ENCODE data around the gene AHCY. TPM values are rescaled to one million over a fixed set of nuclear protein-coding genes. Genes with fewer than 3 reads are reported as not detected.
"Not testable (repeated sequence)": the region's sequence is repeated elsewhere in the genome, so short reads cannot be mapped to it uniquely, and the experiment has no call there.

Gene AHCY
- total RNA-seq, 1 experiment from 2014 or later: 265 TPM

- ATAC-seq: no peak
Observed at GRCh38 chr20:34256629-34257124, 46.5 kb downstream of the AHCY start.

DNA sequence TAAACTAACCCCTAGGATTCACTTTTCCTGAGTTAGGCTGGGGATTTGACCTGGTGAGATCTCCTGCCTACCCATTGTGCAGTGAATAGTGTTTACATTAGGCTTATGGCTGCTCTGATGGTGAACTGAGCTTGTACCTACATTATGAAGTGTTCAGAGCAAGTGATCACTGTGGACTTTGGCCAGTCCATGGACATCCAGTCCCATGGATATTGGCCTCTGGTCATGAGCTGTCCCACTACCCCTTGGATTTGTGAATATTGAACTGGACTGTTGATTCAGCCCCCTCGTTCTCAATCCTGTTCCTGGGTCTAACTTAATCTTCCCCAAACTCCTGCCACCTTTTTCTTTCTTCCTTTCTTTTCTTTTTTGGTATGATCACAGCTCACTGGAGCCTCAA is 48.2 kb downstream of the AHCY start:
- H3K36me3 ChIP-seq (ENCODE audit: low read depth, low read length): no peaks in the 10 kb centered on the region
- TF ChIP-seq EZH2phosphoT487 (IDR thresholded peaks at IDR 0.05; ENCODE audit: borderline replicate concordance, low read length) (no peak), EZH2 (IDR thresholded peaks at IDR 0.05; ENCODE audit: low read length, unreplicated experiment) (no peak)
- TF ChIP-seq, protein P1, sequence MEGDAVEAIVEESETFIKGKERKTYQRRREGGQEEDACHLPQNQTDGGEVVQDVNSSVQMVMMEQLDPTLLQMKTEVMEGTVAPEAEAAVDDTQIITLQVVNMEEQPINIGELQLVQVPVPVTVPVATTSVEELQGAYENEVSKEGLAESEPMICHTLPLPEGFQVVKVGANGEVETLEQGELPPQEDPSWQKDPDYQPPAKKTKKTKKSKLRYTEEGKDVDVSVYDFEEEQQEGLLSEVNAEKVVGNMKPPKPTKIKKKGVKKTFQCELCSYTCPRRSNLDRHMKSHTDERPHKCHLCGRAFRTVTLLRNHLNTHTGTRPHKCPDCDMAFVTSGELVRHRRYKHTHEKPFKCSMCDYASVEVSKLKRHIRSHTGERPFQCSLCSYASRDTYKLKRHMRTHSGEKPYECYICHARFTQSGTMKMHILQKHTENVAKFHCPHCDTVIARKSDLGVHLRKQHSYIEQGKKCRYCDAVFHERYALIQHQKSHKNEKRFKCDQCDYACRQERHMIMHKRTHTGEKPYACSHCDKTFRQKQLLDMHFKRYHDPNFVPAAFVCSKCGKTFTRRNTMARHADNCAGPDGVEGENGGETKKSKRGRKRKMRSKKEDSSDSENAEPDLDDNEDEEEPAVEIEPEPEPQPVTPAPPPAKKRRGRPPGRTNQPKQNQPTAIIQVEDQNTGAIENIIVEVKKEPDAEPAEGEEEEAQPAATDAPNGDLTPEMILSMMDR (conservative IDR thresholded peaks at IDR 0.05; ENCODE audit: low read depth, low read length): no peak
- no peaks in the 10 kb centered on the region for H4K20me1 ChIP-seq (ENCODE audit: low read length)
- intact Hi-C loops (cut with micrococcal nuclease): loop anchor here (2.0 to 5.0 kb wide), 2 partner anchors 64 to 267 kb away; no protein-coding TSS in a partner anchor
- POLR2A ChIA-PET (ENCODE audit: unreplicated experiment): no interaction called here
- no TSS peak for BruUV-seq (replicated peaks)
- ATAC-seq (no peak), DNase-seq (no peak)
- H3K27me3 ChIP-seq (ENCODE audit: low read length): no peaks in the 10 kb centered on the region
- no peak overlapping the region for H3K27ac ChIP-seq (ENCODE audit: low read length)
- H3K9ac ChIP-seq (ENCODE audit: low read length): no peak overlapping the region
- H2AFZ ChIP-seq (ENCODE audit: low read length): no peak overlapping the region
- no peaks in the 10 kb centered on the region for H3K9me3 ChIP-seq (ENCODE audit: low read length)
- no peaks in the 10 kb centered on the region for H3K9me2 ChIP-seq (replicated peaks; ENCODE audit: low read length)
- no peaks in the 10 kb centered on the region for H3F3A ChIP-seq (ENCODE audit: low read length, unreplicated experiment)
- no peaks in the 10 kb centered on the region for H3K4me1 ChIP-seq (ENCODE audit: insufficient read depth, low read length)
- CTCF ChIA-PET: interaction anchor here (0.8 kb wide), 1 partner anchor 64 kb away, joined by 4 read pairs; no protein-coding TSS in a partner anchor
- H3K4me3 ChIP-seq (ENCODE audit: low read length): no peak overlapping the region
- no peaks in the 10 kb centered on the region for H3K79me2 ChIP-seq (ENCODE audit: low read length)
- no peak overlapping the region for H3K4me2 ChIP-seq (ENCODE audit: low read length)

More at GRCh38 chr20:34256629-34257124, 46.5 kb downstream of the AHCY start:
- no peaks in the 10 kb centered on the region for H3F3A ChIP-seq (ENCODE audit: low read length, unreplicated experiment)
- no peaks in the 10 kb centered on the region for H3K9me2 ChIP-seq (replicated peaks; ENCODE audit: low read length)
- H2AFZ ChIP-seq (ENCODE audit: low read length): no peak overlapping the region
- no peak overlapping the region for H3K9ac ChIP-seq (ENCODE audit: low read length)
- no peaks in the 10 kb centered on the region for H3K4me1 ChIP-seq (ENCODE audit: insufficient read depth, low read length)
- H3K36me3 ChIP-seq (ENCODE audit: low read depth, low read length): no peaks in the 10 kb centered on the region
- intact Hi-C loops (cut with micrococcal nuclease): loop anchor here (5.0 kb wide), 1 partner anchor 266 kb away; no protein-coding TSS in a partner anchor
- ChIA-PET CTCF (interaction anchor here (1.4 kb wide), 1 partner anchor 66 kb away, joined by 5 read pairs; no protein-coding TSS in a partner anchor), POLR2A (ENCODE audit: unreplicated experiment) (no interaction called here)
- no peaks in the 10 kb centered on the region for H4K20me1 ChIP-seq (ENCODE audit: low read length)
- DNase-seq: no peak
- no peak overlapping the region for H3K27ac ChIP-seq (ENCODE audit: low read length)
- BruUV-seq (replicated peaks): no TSS peak
- no peak overlapping the region for H3K4me3 ChIP-seq (ENCODE audit: low read length)
- no peaks in the 10 kb centered on the region for H3K79me2 ChIP-seq (ENCODE audit: low read length)
- H3K9me3 ChIP-seq (ENCODE audit: low read length): no peaks in the 10 kb centered on the region
- H3K27me3 ChIP-seq (ENCODE audit: low read length): no peaks in the 10 kb centered on the region
- H3K4me2 ChIP-seq (ENCODE audit: low read length): no peak overlapping the region
- TF ChIP-seq EZH2phosphoT487 (IDR thresholded peaks at IDR 0.05; ENCODE audit: borderline replicate concordance, low read length) (no peak), EZH2 (IDR thresholded peaks at IDR 0.05; ENCODE audit: low read length, unreplicated experiment) (no peak)
- TF ChIP-seq, protein P1 (conservative IDR thresholded peaks at IDR 0.05; ENCODE audit: low read depth, low read length): no peak

- H3K9ac ChIP-seq (ENCODE audit: low read length); H3F3A ChIP-seq (ENCODE audit: low read length, unreplicated experiment); H3K27ac ChIP-seq (ENCODE audit: low read length); intact Hi-C loops (cut with micrococcal nuclease); H3K4me2 ChIP-seq (ENCODE audit: low read length); H3K4me1 ChIP-seq (ENCODE audit: insufficient read depth, low read length); H2AFZ ChIP-seq (ENCODE audit: low read length); H3K36me3 ChIP-seq (ENCODE audit: low read depth, low read length); H3K9me2 ChIP-seq (replicated peaks; ENCODE audit: low read length); H3K79me2 ChIP-seq (ENCODE audit: low read length); DNase-seq; BruUV-seq (replicated peaks); H3K27me3 ChIP-seq (ENCODE audit: low read length); ATAC-seq; POLR2A ChIA-PET (ENCODE audit: unreplicated experiment); H4K20me1 ChIP-seq (ENCODE audit: low read length); H3K4me3 ChIP-seq (ENCODE audit: low read length); H3K9me3 ChIP-seq (ENCODE audit: low read length); CTCF ChIA-PET: not testable (repeated sequence)
Observed at GRCh38 chr20:34252431-34253086, 50.6 kb downstream of the AHCY start.

Measured in PC-3 (cell line).